A375 (cell line): Measurements from ENCODE around the gene ADH1C. TPM values are rescaled to one million over a fixed set of nuclear protein-coding genes. Genes with fewer than 3 reads are reported as not detected.

ENCODE experiments used
- total RNA-seq: library from RNA; depleted of rRNA; stranded (reverse); fragments of >200 nt; shearing (Covaris generic); gene quantifications from 2 replicates; pipeline ENCODE4 v1.2.3, GENCODE V29; 2014; rRNA removed

The ADH1C gene
- total RNA-seq, result not detected in 2 replicates

DNA sequence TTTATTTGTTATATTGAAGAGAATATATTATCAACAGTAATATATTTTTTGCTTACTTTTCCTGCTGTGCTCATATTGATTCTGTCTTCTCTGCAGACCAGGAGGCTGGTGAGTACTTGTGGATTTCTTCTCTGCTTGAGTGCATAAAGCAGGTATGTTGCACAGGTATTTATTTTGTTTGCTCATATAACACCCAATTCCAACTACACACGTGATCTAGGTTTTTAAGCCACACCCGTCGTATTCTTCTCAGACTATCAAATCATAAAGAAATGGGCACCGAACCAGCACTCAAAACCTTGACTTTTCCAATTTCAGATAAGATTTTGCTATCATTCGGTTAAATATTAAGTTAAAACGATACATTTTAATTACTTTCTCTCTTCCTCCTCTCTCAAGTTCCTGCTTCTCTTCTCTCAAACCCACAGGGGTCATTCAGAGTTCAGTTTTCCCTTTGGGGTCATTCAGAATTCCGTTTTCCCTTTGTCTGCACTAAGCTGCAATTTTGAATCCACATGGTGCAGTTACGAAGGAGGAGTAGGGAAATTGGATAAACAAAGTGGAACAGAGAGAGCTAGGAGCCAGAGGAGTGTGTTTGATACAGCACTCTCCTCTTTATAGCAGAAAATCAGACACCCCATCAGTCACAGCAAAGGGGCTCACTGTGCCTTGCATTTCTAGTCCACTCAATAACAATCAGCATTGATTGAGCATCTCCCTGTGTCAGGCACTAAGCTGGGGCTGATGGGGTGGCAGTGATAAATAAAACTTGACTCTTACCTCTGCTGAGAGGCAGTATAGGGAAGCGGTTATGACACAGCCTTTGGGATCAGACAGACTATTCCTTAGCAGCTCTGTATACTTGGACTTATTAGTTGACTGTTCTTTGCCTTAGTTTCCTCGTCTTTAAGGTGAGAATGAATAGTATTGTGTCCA lies at the start of gene ADH1C:
ADH1C (minus strand) TSS at position 145 of the 936 bp plus-strand sequence; CDS start at position 74, 71 bp downstream.

GRCh38 chr4:99321241-99322191 lies 31.0 kb downstream of the ADH1C start, which contains the start of gene ADH1B:
ADH1B (minus strand) TSS chr4:99321401; CDS start chr4:99321331, 70 bp downstream.

GRCh38 chr4:99290848-99291786 lies 61.4 kb downstream of the ADH1C start, which contains the start of gene ADH1A:
ADH1A (minus strand) TSS chr4:99290985; CDS start chr4:99290914, 71 bp downstream.

Other genes with a start within 250 kb of the ADH1C start
- gene ADH4, start 208.4 kb downstream of the ADH1C start, total RNA-seq, result not detected in 2 replicates
- gene ADH6, start 133.5 kb downstream of the ADH1C start, total RNA-seq, result not detected in 2 replicates
- gene ADH1A, start 61.8 kb downstream of the ADH1C start, total RNA-seq, result not detected in 2 replicates
- not detected in 2 replicates for gene ADH1B, start 31.3 kb downstream of the ADH1C start, total RNA-seq
- not detected in 2 replicates for gene ADH7, start 82.6 kb upstream of the ADH1C start, total RNA-seq
- not detected in 2 replicates for gene C4orf17, start 158.3 kb upstream of the ADH1C start, total RNA-seq
- gene TRMT10A, start 211.3 kb upstream of the ADH1C start, total RNA-seq, result 3.8 and 5.3 TPM in 2 replicates
- gene MTTP, start 222.1 kb upstream of the ADH1C start, total RNA-seq, result not detected in 2 replicates